ENCODE data around the gene KNG1. TPM values are rescaled to one million over a fixed set of nuclear protein-coding genes. Genes with fewer than 3 reads are reported as not detected.

The KNG1 gene
- total and polyA plus RNA-seq, 2 donors (not counting 3 experiments of a cell fraction or from before 2014, with no cell fraction given) = not detected

GRCh38 chr3:186760141-186760833 lies 43.1 kb downstream of the KNG1 start:
- FAIRE-seq (no peak), DNase-seq (ENCODE audit: low read depth, low spot score) (no peak)
- no peaks in the 10 kb centered on the region for H3K4me1 ChIP-seq (ENCODE audit: control insufficient read depth, extremely low read depth, insufficient read depth, low read length)
- no peaks in the 10 kb centered on the region for H4K20me1 ChIP-seq (replicated peaks; ENCODE audit: control insufficient read depth, extremely low read depth, insufficient read depth, low read length)
- no peaks in the 10 kb centered on the region for H3K27me3 ChIP-seq (ENCODE audit: control insufficient read depth in 2 of 2, insufficient read depth in 2 of 2, low read length in 2 of 2)
- ChIA-PET POLR2A (no interaction called here), CTCF (no interaction called here)
- intact Hi-C loops (cut with micrococcal nuclease) = no loop called here
- no peaks in the 10 kb centered on the region for H3K9me1 ChIP-seq (replicated peaks; ENCODE audit: control insufficient read depth, extremely low read depth, insufficient read depth, low read length)
- no peak overlapping the region for H2AFZ ChIP-seq (ENCODE audit: low read depth, low read length)
- dilution Hi-C loops (cut with MboI; ENCODE audit: extremely low pct_ligation_motif_present, low sequenced_read_pairs) = no loop called here
- no peak overlapping the region for H3K27ac ChIP-seq (ENCODE audit: insufficient read depth, low read depth, low read length)
- H3K4me2 ChIP-seq (ENCODE audit: insufficient read depth, low read length) = no peak overlapping the region
- TF ChIP-seq POLR2AphosphoS5 (IDR thresholded peaks at IDR 0.05; ENCODE audit: insufficient read depth, low read depth, low read length) (no peak), MYC (IDR thresholded peaks at IDR 0.05; ENCODE audit: low read depth, low read length) (no peak), FOS (IDR thresholded peaks at IDR 0.05; ENCODE audit: borderline replicate concordance, insufficient read depth, low read length) (no peak), GATA2 (IDR thresholded peaks at IDR 0.05; ENCODE audit: insufficient read depth, insufficient read length, low read depth, low read length) (no peak), JUN (IDR thresholded peaks at IDR 0.05; ENCODE audit: borderline replicate concordance, insufficient read depth, insufficient read length, low read depth) (no peak), CTCF (IDR thresholded peaks at IDR 0.05; ENCODE audit: extremely low read depth in 1 of 2, insufficient read depth in 1 of 2, low read depth in 1 of 2, low read length in 2 of 2) (no peak), POLR2A (IDR thresholded peaks at IDR 0.05; ENCODE audit: low read depth, low read length) (no peak), EZH2 (IDR thresholded peaks at IDR 0.05; ENCODE audit: borderline replicate concordance, low read depth, low read length, severe bottlenecking) (no peak), MAX (IDR thresholded peaks at IDR 0.05; ENCODE audit: insufficient read depth, insufficient read length) (no peak)
- H3K36me3 ChIP-seq (ENCODE audit: control insufficient read depth in 2 of 2, extremely low read depth in 1 of 2, insufficient read depth in 2 of 2, low read length in 2 of 2) = no peaks in the 10 kb centered on the region
- no peak overlapping the region for H3K9ac ChIP-seq (replicated peaks; ENCODE audit: extremely low read depth, insufficient read depth, low read length)
- H3K9me3 ChIP-seq (replicated peaks; ENCODE audit: control insufficient read depth, insufficient read depth, low read length) = no peaks in the 10 kb centered on the region
- H3K4me3 ChIP-seq (replicated peaks in 1 of 3; ENCODE audit: insufficient read depth in 1 of 3, low read depth in 1 of 3, low read length in 3 of 3) = no peak overlapping the region
- BruUV-seq (replicated peaks) = no TSS peak
- no peaks in the 10 kb centered on the region for H3K79me2 ChIP-seq (ENCODE audit: control insufficient read depth, insufficient read depth, low read length)

All from endothelial cell of umbilical vein (primary cell).